Ishikawa (cell line): ENCODE results near the gene DGKZ.

Experiments used
- CEBPB ChIP-seq: IDR thresholded peaks from 2 replicates; pipeline ENCODE4 v1.6.1; 2012
- CREB1 ChIP-seq: IDR thresholded peaks from 2 replicates; pipeline ENCODE4 v1.6.1; 2012; ENCODE audit warnings: low read depth
- EGR1 ChIP-seq: IDR thresholded peaks from 2 replicates; pipeline ENCODE4 v1.6.1; 2012
- EP300 ChIP-seq: IDR thresholded peaks from 2 replicates; pipeline ENCODE4 v1.6.1; 2012; ENCODE audit warnings: borderline replicate concordance
- FOXM1 ChIP-seq: IDR thresholded peaks from 2 replicates; pipeline ENCODE4 v1.6.1; 2012; ENCODE audit warnings: low read depth, borderline replicate concordance
- MAX ChIP-seq: IDR thresholded peaks from 2 replicates; pipeline ENCODE4 v1.6.1; 2012
- NFIC ChIP-seq: IDR thresholded peaks from 2 replicates; pipeline ENCODE4 v1.6.1; 2012
- RAD21 ChIP-seq: IDR thresholded peaks from 2 replicates; pipeline ENCODE4 v1.6.1; 2012; ENCODE audit warnings: low read depth
- REST ChIP-seq: IDR thresholded peaks from 2 replicates; pipeline ENCODE4 v1.6.1; 2012; ENCODE audit warnings: low read depth, mild to moderate bottlenecking
- TAF1 ChIP-seq: IDR thresholded peaks from 2 replicates; pipeline ENCODE4 v1.6.1; 2012; ENCODE audit warnings: low read depth, mild to moderate bottlenecking
- TCF12 ChIP-seq: IDR thresholded peaks from 2 replicates; pipeline ENCODE4 v1.6.1; 2012; ENCODE audit warnings: low read depth
- TEAD4 ChIP-seq: IDR thresholded peaks from 2 replicates; pipeline ENCODE4 v1.6.1; 2012
- USF1 ChIP-seq: IDR thresholded peaks from 2 replicates; pipeline ENCODE4 v1.6.1; 2012
- YY1 ChIP-seq: IDR thresholded peaks from 2 replicates; pipeline ENCODE4 v1.6.1; 2012; ENCODE audit warnings: low read depth
- ZBTB7A ChIP-seq: IDR thresholded peaks from 2 replicates; pipeline ENCODE4 v1.6.1; 2012; ENCODE audit warnings: low read depth

DGKZ gene

DNA sequence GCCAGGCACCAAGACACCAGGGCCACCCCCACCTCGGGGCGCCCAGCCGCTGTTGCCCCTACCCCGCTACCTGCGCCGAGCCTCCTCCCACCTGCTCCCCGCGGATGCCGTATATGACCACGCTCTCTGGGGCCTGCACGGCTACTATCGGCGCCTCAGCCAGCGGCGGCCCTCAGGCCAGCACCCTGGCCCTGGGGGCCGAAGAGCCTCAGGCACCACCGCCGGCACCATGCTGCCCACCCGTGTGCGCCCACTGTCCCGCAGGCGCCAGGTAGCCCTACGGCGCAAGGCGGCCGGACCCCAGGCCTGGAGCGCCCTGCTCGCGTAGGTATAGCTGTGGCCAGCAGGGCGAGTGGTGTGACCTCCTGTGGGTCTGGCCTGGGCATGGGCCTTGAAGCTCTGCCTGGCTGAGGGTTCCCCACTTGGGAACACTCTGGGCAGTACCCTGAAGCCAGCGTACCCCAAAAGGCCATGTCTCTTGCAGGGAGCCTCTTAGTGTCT, 19.4 kb downstream of the DGKZ start:
- no peak for TF ChIP-seq TAF1
- no peak for TF ChIP-seq MAX
- no peak for TF ChIP-seq USF1
- no peak for TF ChIP-seq CREB1
- TF ChIP-seq NFIC: no peak
- TF ChIP-seq CEBPB: no peak
- no peak for TF ChIP-seq YY1

DNA sequence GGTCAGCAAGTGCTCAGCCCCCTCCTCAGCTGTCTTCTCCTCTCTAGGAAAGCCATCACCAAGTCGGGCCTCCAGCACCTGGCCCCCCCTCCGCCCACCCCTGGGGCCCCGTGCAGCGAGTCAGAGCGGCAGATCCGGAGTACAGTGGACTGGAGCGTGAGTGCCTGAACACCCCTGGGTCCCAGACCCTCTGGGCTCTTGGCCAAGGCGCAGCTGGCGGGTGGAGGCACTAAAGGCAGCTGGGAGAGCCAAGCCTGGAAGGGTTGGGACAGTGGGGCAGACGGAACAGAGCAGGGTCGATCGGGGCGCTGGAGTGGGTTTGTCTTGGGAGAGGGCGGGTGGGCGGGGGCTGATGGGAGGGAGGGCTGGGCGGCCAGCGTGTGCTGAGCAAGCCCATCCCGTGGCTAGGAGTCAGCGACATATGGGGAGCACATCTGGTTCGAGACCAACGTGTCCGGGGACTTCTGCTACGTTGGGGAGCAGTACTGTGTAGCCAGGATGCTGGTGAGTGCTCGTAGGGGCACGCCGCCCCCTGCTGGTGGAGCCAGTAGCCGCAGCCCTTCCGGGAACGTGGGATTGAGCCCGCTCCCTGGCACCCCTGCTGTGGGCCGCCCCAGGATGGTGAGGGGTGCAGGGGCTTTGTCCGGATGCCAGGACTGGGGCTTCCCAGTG, 20.1 kb downstream of the DGKZ start:
- TF ChIP-seq RAD21 (peak; percentile 76), CREB1 (no peak)

GRCh38 chr11:46367916-46368267, 20.6 kb downstream of the DGKZ start:
- TF ChIP-seq ZBTB7A: no peak
- TF ChIP-seq CREB1: no peak
- no peak for TF ChIP-seq EGR1
- TF ChIP-seq MAX: no peak
- TF ChIP-seq USF1: no peak
- no peak for TF ChIP-seq TCF12
- TF ChIP-seq CEBPB: no peak
- TF ChIP-seq TAF1: no peak
- no peak for TF ChIP-seq YY1
- TF ChIP-seq EP300: no peak
- no peak for TF ChIP-seq RAD21
- TF ChIP-seq NFIC: no peak

- TF ChIP-seq RAD21 (peak; percentile 58; the same call in 1 of the 2 replicates), MAX (peak; percentile 43; the same call in 1 of the 2 replicates), NFIC (no peak), TCF12 (no peak)
Measured at GRCh38 chr11:46369458-46370152, 22.3 kb downstream of the DGKZ start.

DNA sequence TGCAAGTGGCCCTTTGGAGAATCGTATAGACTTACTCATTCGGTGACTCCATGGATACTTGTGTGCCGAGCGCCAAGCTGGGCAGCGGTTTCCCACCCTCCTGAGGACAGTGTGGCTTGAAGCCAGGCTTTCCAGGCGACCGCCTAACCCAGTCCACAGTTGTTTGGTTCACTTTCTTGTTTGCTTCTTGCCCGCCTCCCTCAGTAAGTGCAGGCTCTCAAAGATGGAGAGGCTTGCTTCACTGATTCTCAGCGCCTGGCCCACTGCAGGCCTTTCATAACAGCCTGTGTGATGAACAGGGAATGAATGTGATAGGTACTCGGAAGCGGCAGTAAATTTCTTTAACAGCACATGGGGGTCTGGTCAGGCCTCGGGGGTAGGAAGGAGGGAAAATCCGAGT, 23.0 kb downstream of the DGKZ start:
- TF ChIP-seq ZBTB7A (no peak), NFIC (no peak), TEAD4 (no peak), EGR1 (no peak), MAX (no peak), REST (no peak), CEBPB (no peak), TCF12 (no peak), USF1 (no peak), EP300 (no peak), RAD21 (no peak)

- TF ChIP-seq TCF12 (no peak), USF1 (no peak), REST (no peak), FOXM1 (no peak), CEBPB (no peak), MAX (no peak), NFIC (no peak), EP300 (no peak)
Measured at GRCh38 chr11:46372086-46372485, 24.8 kb downstream of the DGKZ start.
